Measurements from ENCODE around the gene DOCK1. TPM values are rescaled to one million over a fixed set of nuclear protein-coding genes. Genes with fewer than 3 reads are reported as not detected.

DOCK1 gene
- total RNA-seq, 4 donors from 2014 or later: 60.6 to 136 (median 92.7) TPM

DNA sequence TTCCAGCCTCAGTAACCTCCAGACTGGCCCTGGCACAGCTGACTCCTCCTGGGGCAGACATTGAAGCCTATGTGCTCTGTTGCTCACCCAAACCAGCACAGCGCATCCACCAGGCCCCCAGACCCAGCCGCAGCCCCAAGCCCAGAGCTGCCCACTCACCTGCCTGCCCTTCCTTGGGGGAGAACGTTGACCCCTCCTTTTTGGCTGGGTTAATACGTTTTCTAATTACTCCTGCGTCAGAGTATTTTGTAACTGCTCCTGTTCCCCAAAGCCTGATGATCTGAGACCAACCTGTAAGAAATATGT lies 536.9 kb downstream of the DOCK1 start:
- Histone ChIP-seq H3K27ac (no peak overlapping the region), H3K4me3 (no peak overlapping the region), H3K27me3 (no peaks in the 10 kb centered on the region), H3K9me3 (no peaks in the 10 kb centered on the region), H3K36me3 (peaks cover 78% of the 10 kb centered on the region), H3K4me1 (no peaks in the 10 kb centered on the region)
- TF ChIP-seq POLR2A (IDR thresholded peaks at IDR 0.05) (no peak), POLR2AphosphoS5 (IDR thresholded peaks at IDR 0.05) (no peak), EP300 (IDR thresholded peaks at IDR 0.05) (no peak)
- no peak for DNase-seq (ENCODE audit: low spot score in 2 of 2)
- 89% methylated on average over 5 of the region's 5 CpGs for WGBS

DNA sequence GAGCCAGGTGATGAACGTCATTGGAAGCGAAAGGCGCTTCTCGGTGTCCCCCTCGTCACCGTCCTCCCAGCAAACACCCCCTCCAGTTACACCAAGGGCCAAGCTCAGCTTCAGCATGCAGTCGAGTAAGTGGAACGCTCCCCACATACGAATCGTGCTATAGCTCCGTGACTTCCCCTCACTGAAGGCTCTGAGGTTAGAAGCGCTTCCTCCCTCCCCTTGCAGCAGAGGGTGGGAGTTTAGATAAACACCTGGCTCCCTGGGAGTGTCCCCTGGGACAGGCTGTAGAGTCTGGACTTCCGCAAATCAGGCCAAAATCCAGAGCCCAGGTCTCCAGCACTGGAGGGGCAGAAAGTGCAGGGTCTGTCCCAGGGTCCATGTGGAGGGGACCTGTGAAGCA lies 538.9 kb downstream of the DOCK1 start:
- Histone ChIP-seq H3K27me3 (no peaks in the 10 kb centered on the region), H3K9me3 (no peaks in the 10 kb centered on the region), H3K27ac (no peak overlapping the region), H3K4me1 (no peaks in the 10 kb centered on the region), H3K36me3 (peaks cover 79% of the 10 kb centered on the region), H3K4me3 (no peak overlapping the region)
- 95% methylated on average over 13 of the region's 13 CpGs for WGBS
- TF ChIP-seq EP300 (IDR thresholded peaks at IDR 0.05) (no peak), POLR2AphosphoS5 (IDR thresholded peaks at IDR 0.05) (no peak), POLR2A (IDR thresholded peaks at IDR 0.05) (no peak)
- TF ChIP-seq, protein P1, sequence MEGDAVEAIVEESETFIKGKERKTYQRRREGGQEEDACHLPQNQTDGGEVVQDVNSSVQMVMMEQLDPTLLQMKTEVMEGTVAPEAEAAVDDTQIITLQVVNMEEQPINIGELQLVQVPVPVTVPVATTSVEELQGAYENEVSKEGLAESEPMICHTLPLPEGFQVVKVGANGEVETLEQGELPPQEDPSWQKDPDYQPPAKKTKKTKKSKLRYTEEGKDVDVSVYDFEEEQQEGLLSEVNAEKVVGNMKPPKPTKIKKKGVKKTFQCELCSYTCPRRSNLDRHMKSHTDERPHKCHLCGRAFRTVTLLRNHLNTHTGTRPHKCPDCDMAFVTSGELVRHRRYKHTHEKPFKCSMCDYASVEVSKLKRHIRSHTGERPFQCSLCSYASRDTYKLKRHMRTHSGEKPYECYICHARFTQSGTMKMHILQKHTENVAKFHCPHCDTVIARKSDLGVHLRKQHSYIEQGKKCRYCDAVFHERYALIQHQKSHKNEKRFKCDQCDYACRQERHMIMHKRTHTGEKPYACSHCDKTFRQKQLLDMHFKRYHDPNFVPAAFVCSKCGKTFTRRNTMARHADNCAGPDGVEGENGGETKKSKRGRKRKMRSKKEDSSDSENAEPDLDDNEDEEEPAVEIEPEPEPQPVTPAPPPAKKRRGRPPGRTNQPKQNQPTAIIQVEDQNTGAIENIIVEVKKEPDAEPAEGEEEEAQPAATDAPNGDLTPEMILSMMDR (IDR thresholded peaks at IDR 0.05): no peak
- no peak for DNase-seq (ENCODE audit: low spot score in 2 of 2)

DNA sequence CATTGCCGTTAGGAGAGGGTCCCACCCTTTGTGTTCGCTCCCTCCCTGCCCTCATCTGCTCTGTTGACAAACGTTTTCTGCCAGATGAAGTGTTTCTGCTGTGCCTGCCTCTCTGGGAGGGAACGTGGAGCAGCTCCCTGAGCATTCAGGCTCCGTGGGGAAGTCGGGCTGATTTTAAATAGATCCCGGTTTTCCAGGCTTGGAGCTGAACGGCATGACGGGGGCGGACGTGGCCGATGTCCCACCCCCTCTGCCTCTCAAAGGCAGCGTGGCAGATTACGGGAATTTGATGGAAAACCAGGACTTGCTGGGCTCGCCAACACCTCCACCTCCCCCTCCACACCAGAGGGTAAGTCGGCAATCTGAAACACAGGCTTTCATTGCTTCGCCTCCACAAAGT lies 542.0 kb downstream of the DOCK1 start:
- no peak overlapping the region for H3K27ac ChIP-seq

DNA sequence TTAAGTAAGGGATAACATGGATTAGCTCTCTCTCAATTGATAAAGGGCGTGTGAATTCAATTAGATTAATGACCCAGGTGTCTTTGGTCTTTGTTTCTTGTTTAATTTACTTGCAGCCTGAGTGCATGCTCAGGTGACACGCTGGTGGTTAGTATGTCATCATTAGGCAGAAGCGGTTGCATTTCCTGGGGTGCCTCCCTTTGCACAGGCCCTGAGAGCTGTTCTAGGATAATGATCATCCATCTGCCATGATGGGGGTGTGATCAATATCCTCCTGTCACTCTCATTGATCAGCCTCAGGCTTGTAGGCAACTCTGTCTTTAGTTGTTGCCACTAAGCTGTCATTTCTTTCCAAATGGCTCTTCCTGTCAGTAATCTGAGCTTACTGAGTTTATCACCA lies 544.3 kb downstream of the DOCK1 start:
- no peaks in the 10 kb centered on the region for H3K27me3 ChIP-seq
- no peak overlapping the region for H3K27ac ChIP-seq
- H3K4me3 ChIP-seq: no peak overlapping the region
- H3K4me1 ChIP-seq: no peaks in the 10 kb centered on the region
- no peak for DNase-seq (ENCODE audit: low spot score in 2 of 2)
- 65% methylated on average over 3 of the region's 3 CpGs for WGBS
- peaks cover 67% of the 10 kb centered on the region for H3K36me3 ChIP-seq
- TF ChIP-seq, protein P1 (IDR thresholded peaks at IDR 0.05): no peak
- no peak for TF ChIP-seq EP300 (IDR thresholded peaks at IDR 0.05)
- no peak for TF ChIP-seq POLR2AphosphoS5 (IDR thresholded peaks at IDR 0.05)
- no peak for TF ChIP-seq POLR2A (IDR thresholded peaks at IDR 0.05)
- H3K9me3 ChIP-seq: no peaks in the 10 kb centered on the region

More for the DNA sequence above, 542.0 kb downstream of the DOCK1 start:
- TF ChIP-seq POLR2A (IDR thresholded peaks at IDR 0.05) (no peak), EP300 (IDR thresholded peaks at IDR 0.05) (no peak), POLR2AphosphoS5 (IDR thresholded peaks at IDR 0.05) (no peak)
- TF ChIP-seq, protein P1 (IDR thresholded peaks at IDR 0.05): no peak
- WGBS: 92% methylated on average over 17 of the region's 17 CpGs
- no peaks in the 10 kb centered on the region for H3K9me3 ChIP-seq
- H3K4me1 ChIP-seq: no peaks in the 10 kb centered on the region
- H3K36me3 ChIP-seq: peaks cover 73% of the 10 kb centered on the region
- no peak overlapping the region for H3K4me3 ChIP-seq
- DNase-seq (ENCODE audit: low spot score in 2 of 2): no peak
- H3K27me3 ChIP-seq: no peaks in the 10 kb centered on the region

DNA sequence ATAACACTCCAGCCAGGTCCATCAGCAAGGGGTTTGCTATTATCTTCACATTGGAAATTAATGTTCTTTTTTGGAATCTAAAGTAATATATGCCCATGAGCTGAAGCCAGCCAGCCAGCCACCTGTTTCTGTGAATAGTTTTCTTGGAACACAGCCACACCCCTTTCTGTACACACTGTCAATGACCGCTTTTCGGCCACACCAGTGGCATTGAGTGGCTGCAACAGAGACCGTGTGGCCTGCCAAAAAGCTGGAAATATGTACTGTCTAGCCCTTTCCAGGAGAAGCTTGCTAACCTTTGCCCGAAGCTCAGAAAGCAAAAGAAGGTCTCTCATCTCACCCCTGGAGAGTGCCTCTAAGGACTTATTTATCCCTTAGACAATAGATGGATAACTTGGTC lies 545.4 kb downstream of the DOCK1 start:
- peaks cover 56% of the 10 kb centered on the region for H3K36me3 ChIP-seq

More for the DNA sequence above, 545.4 kb downstream of the DOCK1 start:
- TF ChIP-seq POLR2AphosphoS5 (IDR thresholded peaks at IDR 0.05) (no peak), POLR2A (IDR thresholded peaks at IDR 0.05) (no peak), EP300 (IDR thresholded peaks at IDR 0.05) (no peak)
- TF ChIP-seq, protein P1 (IDR thresholded peaks at IDR 0.05): no peak
- Histone ChIP-seq H3K4me1 (no peaks in the 10 kb centered on the region), H3K27me3 (no peaks in the 10 kb centered on the region), H3K27ac (no peak overlapping the region), H3K9me3 (no peaks in the 10 kb centered on the region), H3K4me3 (no peak overlapping the region)
- DNase-seq (ENCODE audit: low spot score in 2 of 2): no peak
- WGBS: 82% methylated on average over 4 of the region's 4 CpGs
